ENCODE measurements around the gene CCBE1. TPM values are rescaled to one million over a fixed set of nuclear protein-coding genes. Genes with fewer than 3 reads are reported as not detected.

The CCBE1 gene
- total RNA-seq, 1 experiment from 2014 or later: 28.9 TPM

- Mint-ChIP-seq H3K9me3 (ENCODE audit: unreplicated experiment) (no peaks in the 10 kb centered on the region), H3K27ac (ENCODE audit: low read depth, unreplicated experiment) (no peak overlapping the region), H3K4me3 (ENCODE audit: unreplicated experiment) (no peak overlapping the region), H3K36me3 (ENCODE audit: insufficient read depth, unreplicated experiment) (no peaks in the 10 kb centered on the region), H3K27me3 (ENCODE audit: insufficient read depth, unreplicated experiment) (peaks cover 14% of the 10 kb centered on the region), H3K4me1 (ENCODE audit: insufficient read depth, unreplicated experiment) (no peaks in the 10 kb centered on the region)
- BruUV-seq (replicated peaks): no TSS peak
- intact Hi-C loops (cut with micrococcal nuclease): loop anchor here (1.0 to 2.0 kb wide), 4 partner anchors 65 to 192 kb away; no protein-coding TSS in a partner anchor
- DNase-seq (ENCODE audit: unreplicated experiment): peak; percentile 48
- TF ChIP-seq CTCF (IDR thresholded peaks at IDR 0.05; ENCODE audit: unreplicated experiment): peak; percentile 78
- ChIA-PET POLR2A (interaction anchor here (0.6 to 1.7 kb wide), 7 partner anchors 66 to 190 kb away, joined by 3 to 9 read pairs (median 4); partner anchors contain the start of gene CCBE1), CTCF (interaction anchor here (0.5 to 7.5 kb wide), 64 partner anchors 10 to 1333 kb away, joined by 3 to 227 read pairs (median 5); partner anchors contain the start of gene CCBE1)
Observed at GRCh38 chr18:59631583-59632181, 65.5 kb downstream of the CCBE1 start.

DNA sequence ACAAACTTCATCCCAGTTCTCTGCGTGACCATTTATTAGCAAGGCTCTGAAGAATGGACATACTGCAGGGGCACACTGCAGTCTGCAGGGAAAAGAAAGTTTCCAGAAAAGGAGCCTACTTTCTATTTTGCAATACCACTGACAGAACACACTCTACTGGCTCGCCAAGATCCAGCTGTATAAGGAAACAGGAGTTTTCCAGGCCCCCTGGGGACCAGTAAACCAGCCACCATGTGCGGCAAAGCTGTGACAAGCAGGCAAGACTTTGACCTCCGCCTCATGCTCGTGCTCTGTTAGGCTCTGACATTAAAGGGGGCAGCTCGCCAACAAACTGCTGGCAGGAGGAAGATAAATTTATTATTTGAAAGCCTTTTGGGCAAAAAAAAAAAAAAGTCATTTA, 67.3 kb downstream of the CCBE1 start:
- CTCF ChIA-PET: interaction anchor here (0.6 to 7.5 kb wide), 12 partner anchors 11 to 1020 kb away, joined by 3 to 227 read pairs (median 9); partner anchors contain the start of gene CCBE1

DNA sequence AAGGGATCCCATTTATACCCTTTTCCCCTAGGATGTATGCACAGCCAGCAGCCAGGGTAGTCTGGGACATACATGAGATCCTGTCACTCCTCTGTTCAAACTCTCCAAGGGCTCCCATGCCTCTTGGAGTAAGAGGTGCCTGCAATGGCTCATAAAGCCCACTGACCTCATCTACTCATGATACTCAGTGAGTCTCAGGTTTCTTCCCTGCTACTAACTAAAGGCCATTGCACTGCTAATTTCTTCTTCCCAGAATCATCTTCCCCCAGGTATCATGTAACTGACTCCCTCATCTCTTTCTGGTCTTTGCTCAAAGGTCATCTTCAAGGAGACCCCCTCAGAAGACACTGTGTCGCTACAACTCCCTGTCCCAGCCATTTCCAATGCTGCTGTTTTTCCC, 68.2 kb downstream of the CCBE1 start:
- Mint-ChIP-seq H3K27ac (ENCODE audit: low read depth, unreplicated experiment) (no peak overlapping the region), H3K27me3 (ENCODE audit: insufficient read depth, unreplicated experiment) (peaks cover 14% of the 10 kb centered on the region), H3K4me3 (ENCODE audit: unreplicated experiment) (no peak overlapping the region), H3K36me3 (ENCODE audit: insufficient read depth, unreplicated experiment) (no peaks in the 10 kb centered on the region), H3K9me3 (ENCODE audit: unreplicated experiment) (no peaks in the 10 kb centered on the region), H3K4me1 (ENCODE audit: insufficient read depth, unreplicated experiment) (peaks cover 2% of the 10 kb centered on the region)
- intact Hi-C loops (cut with micrococcal nuclease): no loop called here
- no peak for DNase-seq (ENCODE audit: unreplicated experiment)
- no peak for TF ChIP-seq CTCF (IDR thresholded peaks at IDR 0.05; ENCODE audit: unreplicated experiment)
- CTCF ChIA-PET: interaction anchor here (1.7 to 7.5 kb wide), 6 partner anchors 30 to 195 kb away, joined by 12 to 227 read pairs (median 40); partner anchors contain the start of gene CCBE1
- no TSS peak for BruUV-seq (replicated peaks)
- POLR2A ChIA-PET: no interaction called here

More for the DNA sequence above, 67.3 kb downstream of the CCBE1 start:
- intact Hi-C loops (cut with micrococcal nuclease): loop anchor here (2.0 kb wide), 1 partner anchor 171 kb away; no protein-coding TSS in a partner anchor
- Mint-ChIP-seq H3K4me1 (ENCODE audit: insufficient read depth, unreplicated experiment) (no peaks in the 10 kb centered on the region), H3K4me3 (ENCODE audit: unreplicated experiment) (no peak overlapping the region), H3K27me3 (ENCODE audit: insufficient read depth, unreplicated experiment) (peaks cover 14% of the 10 kb centered on the region), H3K36me3 (ENCODE audit: insufficient read depth, unreplicated experiment) (no peaks in the 10 kb centered on the region), H3K27ac (ENCODE audit: low read depth, unreplicated experiment) (no peak overlapping the region), H3K9me3 (ENCODE audit: unreplicated experiment) (no peaks in the 10 kb centered on the region)
- POLR2A ChIA-PET: no interaction called here
- TF ChIP-seq CTCF (IDR thresholded peaks at IDR 0.05; ENCODE audit: unreplicated experiment): no peak
- no TSS peak for BruUV-seq (replicated peaks)
- no peak for DNase-seq (ENCODE audit: unreplicated experiment)

DNA sequence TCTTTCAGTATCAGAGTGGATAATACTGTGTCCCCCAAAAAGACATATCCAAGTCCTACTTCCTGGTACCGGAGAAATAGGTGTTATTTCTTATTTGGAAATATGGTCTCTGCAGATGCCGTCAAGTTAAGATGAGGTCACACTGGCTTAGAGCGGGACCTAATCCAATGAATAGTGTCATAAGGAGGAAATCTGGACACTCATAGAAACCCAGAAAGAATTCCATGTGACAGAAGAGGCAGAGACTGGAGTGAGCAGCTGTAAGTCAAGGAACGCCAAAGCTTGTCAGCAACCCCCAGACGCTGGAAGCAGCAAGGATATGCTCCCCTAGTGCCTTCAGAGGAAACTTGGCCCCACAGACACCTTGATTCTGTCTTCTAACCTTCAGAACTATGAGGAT, 69.8 kb downstream of the CCBE1 start:
- intact Hi-C loops (cut with micrococcal nuclease): no loop called here
- CTCF ChIA-PET: interaction anchor here (0.6 to 6.3 kb wide), 8 partner anchors 8 to 655 kb away, joined by 3 to 51 read pairs (median 6); partner anchors contain the start of gene CCBE1
- no peak for TF ChIP-seq CTCF (IDR thresholded peaks at IDR 0.05; ENCODE audit: unreplicated experiment)
- Mint-ChIP-seq H3K27me3 (ENCODE audit: insufficient read depth, unreplicated experiment) (peaks cover 14% of the 10 kb centered on the region), H3K36me3 (ENCODE audit: insufficient read depth, unreplicated experiment) (no peaks in the 10 kb centered on the region), H3K4me3 (ENCODE audit: unreplicated experiment) (no peak overlapping the region), H3K4me1 (ENCODE audit: insufficient read depth, unreplicated experiment) (peaks cover 16% of the 10 kb centered on the region), H3K27ac (ENCODE audit: low read depth, unreplicated experiment) (no peak overlapping the region), H3K9me3 (ENCODE audit: unreplicated experiment) (no peaks in the 10 kb centered on the region)
- POLR2A ChIA-PET: no interaction called here
- no TSS peak for BruUV-seq (replicated peaks)
- no peak for DNase-seq (ENCODE audit: unreplicated experiment)
